ENCODE measurements around the gene RYR2.

DNA sequence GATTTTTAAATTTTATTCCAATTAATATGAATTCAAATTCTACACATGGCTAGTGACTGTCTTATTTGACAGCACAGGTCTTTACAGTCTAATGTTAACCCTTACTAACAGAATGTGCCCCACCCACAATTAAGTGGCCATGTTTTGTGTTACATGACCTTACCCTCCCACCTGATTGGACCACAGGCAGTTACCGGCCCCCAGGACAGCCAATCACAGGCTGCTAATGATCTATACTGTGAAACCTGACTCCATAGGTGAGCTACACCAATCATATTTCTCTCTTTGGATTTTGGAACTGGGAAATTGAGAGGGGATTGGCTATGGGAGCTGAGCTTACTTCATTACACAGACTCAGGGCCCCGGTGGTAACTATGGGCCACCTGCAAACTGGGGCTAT lies 821.2 kb downstream of the RYR2 start:
- TF ChIP-seq POLR2A (IDR thresholded peaks at IDR 0.05; ENCODE audit: low read depth, low read length) (no peak), TAF1 (IDR thresholded peaks at IDR 0.05; ENCODE audit: borderline replicate concordance, low read depth, low read length) (no peak), POLR2AphosphoS5 (IDR thresholded peaks at IDR 0.05; ENCODE audit: low read depth, low read length) (no peak)
